ENCODE measurements around the gene SNAPIN. TPM values are rescaled to one million over a fixed set of nuclear protein-coding genes. Genes with fewer than 3 reads are reported as not detected.
A peak's percentile ranks its signal among the peaks of the same experiment; 100 is the strongest.

SNAPIN gene
- total RNA-seq, 2 donors from 2014 or later = 23.5 to 25.5 TPM

- TF ChIP-seq CTCF (conservative IDR thresholded peaks at IDR 0.05) = no peak
Measured at GRCh38 chr1:153651771-153652170, 6.7 kb upstream of the SNAPIN start.

GRCh38 chr1:153652805-153653500 lies 5.5 kb upstream of the SNAPIN start:
- H3K4me3 Mint-ChIP-seq = no peak overlapping the region
- no peak for DNase-seq
- H3K27ac Mint-ChIP-seq = no peak overlapping the region
- H3K27me3 Mint-ChIP-seq (ENCODE audit: insufficient read depth) = peaks cover 7% of the 10 kb centered on the region
- Histone ChIP-seq H3K4me1 (ENCODE audit: control insufficient read depth, insufficient read depth, low read length) (peaks cover 10% of the 10 kb centered on the region), H3K9me3 (ENCODE audit: control insufficient read depth, low read length) (no peaks in the 10 kb centered on the region), H3K27me3 (ENCODE audit: control insufficient read depth, insufficient read depth, low read length, poor library complexity, severe bottlenecking) (no peaks in the 10 kb centered on the region), H3K9ac (ENCODE audit: extremely low read depth, low read length, poor library complexity, severe bottlenecking) (no peak overlapping the region), H3K27ac (ENCODE audit: low read depth, low read length) (no peak overlapping the region), H3K36me3 (ENCODE audit: control insufficient read depth, insufficient read depth, low read length) (no peaks in the 10 kb centered on the region), H3K4me3 (ENCODE audit: low read length) (no peak overlapping the region)
- H3K9me3 Mint-ChIP-seq = no peaks in the 10 kb centered on the region
- peaks cover 15% of the 10 kb centered on the region for H3K4me1 Mint-ChIP-seq
- TF ChIP-seq CTCF (conservative IDR thresholded peaks at IDR 0.05) = no peak
- 88 to 95% methylated on average over 3 of the region's 3 CpGs for WGBS, 2 experiments (ENCODE audit: insufficient coverage in 1 of 2, insufficient read length in 1 of 2)
- H3K36me3 Mint-ChIP-seq (ENCODE audit: low read depth) = no peaks in the 10 kb centered on the region

More at GRCh38 chr1:153651771-153652170, 6.7 kb upstream of the SNAPIN start:
- H3K36me3 ChIP-seq (ENCODE audit: control insufficient read depth, insufficient read depth, low read length) = peaks cover 1% of the 10 kb centered on the region
- no peaks in the 10 kb centered on the region for H3K9me3 ChIP-seq (ENCODE audit: control insufficient read depth, low read length)
- H3K9ac ChIP-seq (ENCODE audit: extremely low read depth, low read length, poor library complexity, severe bottlenecking) = no peak overlapping the region
- Mint-ChIP-seq H3K27me3 (ENCODE audit: insufficient read depth) (peaks cover 7% of the 10 kb centered on the region), H3K4me3 (no peak overlapping the region), H3K36me3 (ENCODE audit: low read depth) (no peaks in the 10 kb centered on the region), H3K4me1 (peaks cover 19% of the 10 kb centered on the region), H3K9me3 (no peaks in the 10 kb centered on the region), H3K27ac (no peak overlapping the region)
- no peaks in the 10 kb centered on the region for H3K27me3 ChIP-seq (ENCODE audit: control insufficient read depth, insufficient read depth, low read length, poor library complexity, severe bottlenecking)
- 97 to 100% methylated on average over 1 of the region's 1 CpG for whole genome bisulfite sequencing, 2 experiments (ENCODE audit: insufficient coverage in 1 of 2, insufficient read length in 1 of 2)
- peaks cover 10% of the 10 kb centered on the region for H3K4me1 ChIP-seq (ENCODE audit: control insufficient read depth, insufficient read depth, low read length)
- no peak overlapping the region for H3K4me3 ChIP-seq (ENCODE audit: low read length)
- DNase-seq = no peak
- no peak overlapping the region for H3K27ac ChIP-seq (ENCODE audit: low read depth, low read length)

DNA sequence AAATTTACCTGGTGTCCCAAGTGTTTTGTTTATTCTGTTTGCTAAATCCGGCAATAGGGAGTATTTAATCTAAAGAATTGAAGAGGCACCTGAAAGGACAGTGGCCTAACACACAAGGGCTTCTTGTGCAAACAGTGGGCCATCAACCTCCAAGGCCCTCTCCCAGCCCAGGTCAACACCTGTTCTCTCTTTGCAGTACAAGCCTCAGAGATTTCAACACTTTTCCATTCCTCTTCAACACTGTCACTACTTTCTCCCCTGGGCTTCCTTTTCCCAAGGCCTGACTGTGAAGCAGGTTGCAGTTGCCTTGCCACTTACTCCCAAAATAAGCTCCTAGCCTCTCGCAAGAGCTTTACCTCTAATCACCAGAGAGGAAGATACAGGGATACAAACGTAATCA lies 3.2 kb upstream of the SNAPIN start:
- H3K27me3 ChIP-seq (ENCODE audit: control insufficient read depth, insufficient read depth, low read length, poor library complexity, severe bottlenecking) = no peaks in the 10 kb centered on the region
- H3K9ac ChIP-seq (ENCODE audit: extremely low read depth, low read length, poor library complexity, severe bottlenecking) = no peak overlapping the region
- H3K9me3 ChIP-seq (ENCODE audit: control insufficient read depth, low read length) = no peaks in the 10 kb centered on the region
- no peak overlapping the region for H3K4me3 ChIP-seq (ENCODE audit: low read length)
- Mint-ChIP-seq H3K27ac (peak overlapping the region; percentile 64), H3K4me3 (no peak overlapping the region), H3K9me3 (no peaks in the 10 kb centered on the region), H3K36me3 (ENCODE audit: low read depth) (no peaks in the 10 kb centered on the region), H3K4me1 (peaks cover 15% of the 10 kb centered on the region), H3K27me3 (ENCODE audit: insufficient read depth) (peaks cover 7% of the 10 kb centered on the region)
- no peaks in the 10 kb centered on the region for H3K4me1 ChIP-seq (ENCODE audit: control insufficient read depth, insufficient read depth, low read length)
- WGBS, 2 experiments (ENCODE audit: insufficient coverage in 1 of 2, insufficient read length in 1 of 2) = 80 to 86% methylated on average over 1 to 3 of the region's 3 CpGs
- H3K36me3 ChIP-seq (ENCODE audit: control insufficient read depth, insufficient read depth, low read length) = no peaks in the 10 kb centered on the region
- DNase-seq = no peak
- TF ChIP-seq CTCF (conservative IDR thresholded peaks at IDR 0.05) = no peak
- H3K27ac ChIP-seq (ENCODE audit: low read depth, low read length) = no peak overlapping the region
